DOHH2 (cell line): Measurements from ENCODE around the gene ANKHD1.

Source experiments
- CTCF ChIP-seq: fragments of 200-600 bp; sonication (generic); IDR thresholded peaks from one replicate; pipeline ENCODE4 v1.5.1; 2014; ENCODE audit warnings: antibody characterized with exemption, mild to moderate bottlenecking, low read depth, low read length; ENCODE audit not compliant: poor library complexity, severe bottlenecking
- EZH2phosphoT487 ChIP-seq: fragments of 200-600 bp; sonication (generic); IDR thresholded peaks from 2 replicates; pipeline ENCODE4 v1.6.1; 2017; ENCODE audit warnings: borderline replicate concordance, mild to moderate bottlenecking, antibody characterized with exemption, low read length, moderate library complexity, mixed read lengths

DNA sequence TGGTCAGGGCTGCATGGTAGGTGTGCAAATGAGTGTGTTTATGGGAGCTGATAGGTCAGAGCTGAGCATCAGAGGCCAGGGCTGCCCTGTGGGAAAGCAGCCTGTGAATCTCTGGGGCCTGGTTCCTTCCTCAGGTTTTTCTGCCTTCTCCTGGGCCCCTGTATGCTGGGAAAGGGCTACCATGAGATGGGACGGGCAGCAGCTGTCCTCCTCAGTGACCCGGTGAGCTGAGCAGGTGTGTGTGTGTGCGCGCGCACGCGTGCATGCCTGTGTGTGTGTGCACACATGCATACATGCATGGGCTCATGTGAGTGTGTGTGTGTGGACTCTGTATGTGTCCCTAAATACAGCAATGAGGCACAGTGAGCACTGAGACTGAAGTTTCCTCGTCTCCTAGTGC lies 39.3 kb upstream of the ANKHD1 start:
- TF ChIP-seq EZH2phosphoT487 (no peak), CTCF (no peak)
